ENCODE measurements around the gene SKA1. TPM values are rescaled to one million over a fixed set of nuclear protein-coding genes. Genes with fewer than 3 reads are reported as not detected.

SKA1 gene
- total and polyA plus RNA-seq, 2 of the 13 experiments (the other 11 are each of a cell fraction or from before 2014, with no cell fraction given) = 5.3 to 21.3 TPM

GRCh38 chr18:50401888-50402287 is 27.0 kb downstream of the SKA1 start (continued):
- TF ChIP-seq KDM5B (CRISPR knock-in tag; IDR thresholded peaks at IDR 0.05; ENCODE audit: borderline replicate concordance) (no peak), ZNF207 (IDR thresholded peaks at IDR 0.05; ENCODE audit: borderline replicate concordance) (no peak), ZNF782 (CRISPR knock-in tag; IDR thresholded peaks at IDR 0.05; ENCODE audit: borderline replicate concordance) (no peak), HOXA5 (CRISPR knock-in tag; IDR thresholded peaks at IDR 0.05) (no peak), PAX8 (CRISPR knock-in tag; IDR thresholded peaks at IDR 0.05; ENCODE audit: borderline replicate concordance) (no peak), SETDB1 (CRISPR knock-in tag; IDR thresholded peaks at IDR 0.05; ENCODE audit: borderline replicate concordance) (no peak), JDP2 (CRISPR knock-in tag; IDR thresholded peaks at IDR 0.05; ENCODE audit: borderline replicate concordance) (no peak), CCDC6 (CRISPR knock-in tag; IDR thresholded peaks at IDR 0.05) (no peak), ATF7 (IDR thresholded peaks at IDR 0.05) (no peak), ATF7 (CRISPR knock-in tag; IDR thresholded peaks at IDR 0.05) (no peak), ARID3A (IDR thresholded peaks at IDR 0.05; ENCODE audit: low read depth, low read length) (no peak), ZNF580 (CRISPR knock-in tag; IDR thresholded peaks at IDR 0.05; ENCODE audit: borderline replicate concordance, low read depth) (no peak), CBFB (CRISPR knock-in tag; IDR thresholded peaks at IDR 0.05) (no peak), KDM2A (CRISPR knock-in tag; IDR thresholded peaks at IDR 0.05; ENCODE audit: borderline replicate concordance, low read depth) (peak; percentile 69; the same call in 1 of the 2 replicates), TOE1 (CRISPR knock-in tag; IDR thresholded peaks at IDR 0.05) (no peak), EP300 (IDR thresholded peaks at IDR 0.05; ENCODE audit: low read depth in 2 of 2, low read length in 2 of 2) (0 out of 4 replicates have a peak, but pooled peaks of 1 of the 2 experiments have one; percentile 12), EP300 (CRISPR knock-in tag; IDR thresholded peaks at IDR 0.05; ENCODE audit: borderline replicate concordance) (no peak), HNRNPLL (IDR thresholded peaks at IDR 0.05; ENCODE audit: low read depth, low read length, poor library complexity, severe bottlenecking) (peak; percentile 33), FLYWCH1 (CRISPR knock-in tag; IDR thresholded peaks at IDR 0.05) (no peak), RBM39 (IDR thresholded peaks at IDR 0.05; ENCODE audit: low read depth, low read length, poor library complexity, severe bottlenecking) (peak; percentile 43), ZFP91 (CRISPR knock-in tag; IDR thresholded peaks at IDR 0.05; ENCODE audit: borderline replicate concordance) (peak; percentile 42; the same call in 1 of the 2 replicates), HOXD1 (CRISPR knock-in tag; IDR thresholded peaks at IDR 0.05) (no peak), POLR2A (IDR thresholded peaks at IDR 0.05; ENCODE audit: insufficient read depth in 1 of 2, low read depth in 2 of 2, low read length in 2 of 2) (no peak), ZNF20 (CRISPR knock-in tag; IDR thresholded peaks at IDR 0.05) (no peak), SP4 (CRISPR knock-in tag; IDR thresholded peaks at IDR 0.05) (no peak)
- TF ChIP-seq, protein P1, sequence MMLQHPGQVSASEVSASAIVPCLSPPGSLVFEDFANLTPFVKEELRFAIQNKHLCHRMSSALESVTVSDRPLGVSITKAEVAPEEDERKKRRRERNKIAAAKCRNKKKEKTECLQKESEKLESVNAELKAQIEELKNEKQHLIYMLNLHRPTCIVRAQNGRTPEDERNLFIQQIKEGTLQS (CRISPR knock-in tag; IDR thresholded peaks at IDR 0.05) = no peak
